Keratinocyte (primary cell): ENCODE results near the gene FAT1.

Source experiments
- CTCF ChIP-seq, 3 experiments: IDR thresholded peaks in 1 of 3; conservative IDR thresholded peaks in 1 of 3; optimal IDR thresholded peaks in 1 of 3; 2 replicates in 2 of 3; 3 replicates in 1 of 3; pipeline versions ENCODE3 to v1.5.1; 2011; ENCODE audit warnings: low read length in 3 of 3, mild to moderate bottlenecking in 3 of 3, moderate library complexity in 2 of 3, control low read depth in 1 of 3, inconsistent platforms in 1 of 3; ENCODE audit not compliant: insufficient read depth in 2 of 3; ENCODE audit errors: extremely low read depth in 1 of 3
- EZH2 ChIP-seq: IDR thresholded peaks from one replicate; pipeline ENCODE4 v1.6.1; 2012; ENCODE audit warnings: inconsistent platforms, mild to moderate bottlenecking, low read length, moderate library complexity

- TF ChIP-seq CTCF (optimal IDR thresholded peaks at IDR 0.05 in 1 of 3, IDR thresholded peaks at IDR 0.05 in 1 of 3, conservative IDR thresholded peaks at IDR 0.05 in 1 of 3; ENCODE audit: extremely low read depth in 1 of 3, insufficient read depth in 2 of 3, low read length in 3 of 3) (no peak), EZH2 (no peak)
These were observed 166.6 kb downstream of the FAT1 start for GRCh38 chr4:186557061-186557460.
